ENCODE data around the gene PEX5L. TPM values are rescaled to one million over a fixed set of nuclear protein-coding genes. Genes with fewer than 3 reads are reported as not detected.

The PEX5L gene
- total and polyA plus RNA-seq, 3 donors from 2014 or later, result 6.3 to 7.3 (median 6.6) TPM

DNA sequence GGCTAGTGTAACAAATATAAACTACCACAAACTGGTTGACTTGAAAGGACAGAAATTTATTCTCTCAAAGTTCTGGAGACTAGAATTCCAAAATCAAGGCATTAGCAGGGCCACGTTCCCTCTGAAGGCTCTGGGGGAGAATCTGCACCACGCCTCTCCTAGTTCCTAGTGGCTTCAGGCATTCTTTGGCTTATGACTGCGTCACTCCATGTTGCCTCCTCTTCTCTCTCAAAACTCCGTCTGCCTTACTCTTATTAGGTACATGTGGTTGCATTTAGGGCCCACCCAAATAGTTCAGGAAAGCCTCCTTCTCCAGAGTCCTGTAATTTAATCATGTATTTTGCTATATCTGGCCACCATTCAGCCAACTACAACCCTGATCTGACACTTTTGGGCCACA lies 174.8 kb downstream of the PEX5L start:
- 85 to 87% methylated on average over 4 of the region's 4 CpGs for WGBS, 2 donors
- Histone ChIP-seq H3K4me1 (no peaks in the 10 kb centered on the region), H3K4me3 (no peak overlapping the region), H3K27ac (no peak overlapping the region), H3K27me3 (no peaks in the 10 kb centered on the region), H3K9me3 (no peaks in the 10 kb centered on the region), H3K36me3 (ENCODE audit: low read depth, missing control alignments) (no peaks in the 10 kb centered on the region)
- intact Hi-C loops (cut with DNase I; ENCODE audit: low total_unique reads), result no loop called here
- DNase-seq, result no peak
- TF ChIP-seq, protein P1, sequence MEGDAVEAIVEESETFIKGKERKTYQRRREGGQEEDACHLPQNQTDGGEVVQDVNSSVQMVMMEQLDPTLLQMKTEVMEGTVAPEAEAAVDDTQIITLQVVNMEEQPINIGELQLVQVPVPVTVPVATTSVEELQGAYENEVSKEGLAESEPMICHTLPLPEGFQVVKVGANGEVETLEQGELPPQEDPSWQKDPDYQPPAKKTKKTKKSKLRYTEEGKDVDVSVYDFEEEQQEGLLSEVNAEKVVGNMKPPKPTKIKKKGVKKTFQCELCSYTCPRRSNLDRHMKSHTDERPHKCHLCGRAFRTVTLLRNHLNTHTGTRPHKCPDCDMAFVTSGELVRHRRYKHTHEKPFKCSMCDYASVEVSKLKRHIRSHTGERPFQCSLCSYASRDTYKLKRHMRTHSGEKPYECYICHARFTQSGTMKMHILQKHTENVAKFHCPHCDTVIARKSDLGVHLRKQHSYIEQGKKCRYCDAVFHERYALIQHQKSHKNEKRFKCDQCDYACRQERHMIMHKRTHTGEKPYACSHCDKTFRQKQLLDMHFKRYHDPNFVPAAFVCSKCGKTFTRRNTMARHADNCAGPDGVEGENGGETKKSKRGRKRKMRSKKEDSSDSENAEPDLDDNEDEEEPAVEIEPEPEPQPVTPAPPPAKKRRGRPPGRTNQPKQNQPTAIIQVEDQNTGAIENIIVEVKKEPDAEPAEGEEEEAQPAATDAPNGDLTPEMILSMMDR (IDR thresholded peaks at IDR 0.05), result no peak
- TF ChIP-seq POLR2A (IDR thresholded peaks at IDR 0.05), result no peak

DNA sequence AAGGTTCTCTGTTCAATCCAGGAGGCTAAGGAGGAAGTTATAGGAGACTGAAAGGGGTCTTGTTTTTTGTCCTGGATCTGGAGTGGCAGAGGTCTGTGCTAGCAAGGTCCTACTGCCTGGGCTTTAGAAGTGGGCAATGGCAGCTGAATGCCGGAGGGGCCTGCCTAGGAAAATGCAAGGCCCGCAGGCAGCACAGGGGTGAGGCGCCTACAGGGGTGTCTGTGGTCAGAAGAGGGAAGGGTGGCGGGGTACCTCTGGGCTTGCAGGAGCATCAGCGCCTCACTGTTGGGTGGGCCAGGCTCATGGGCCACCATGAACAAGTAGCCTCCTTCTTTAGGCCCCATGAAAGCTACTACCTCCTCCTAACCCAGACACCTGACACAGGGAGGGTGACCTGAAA lies 175.4 kb downstream of the PEX5L start:
- no peak for TF ChIP-seq POLR2A (IDR thresholded peaks at IDR 0.05)
- TF ChIP-seq, protein P1 (IDR thresholded peaks at IDR 0.05), result no peak
- no peaks in the 10 kb centered on the region for H3K36me3 ChIP-seq (ENCODE audit: low read depth, missing control alignments)
- intact Hi-C loops (cut with DNase I; ENCODE audit: low total_unique reads), result no loop called here
- 95 to 100% methylated on average over 3 to 5 of the region's 5 CpGs for WGBS, 2 donors
- no peaks in the 10 kb centered on the region for H3K9me3 ChIP-seq
- H3K27ac ChIP-seq, result no peak overlapping the region
- no peak overlapping the region for H3K4me3 ChIP-seq
- no peaks in the 10 kb centered on the region for H3K27me3 ChIP-seq
- DNase-seq, result no peak
- H3K4me1 ChIP-seq, result no peaks in the 10 kb centered on the region

DNA sequence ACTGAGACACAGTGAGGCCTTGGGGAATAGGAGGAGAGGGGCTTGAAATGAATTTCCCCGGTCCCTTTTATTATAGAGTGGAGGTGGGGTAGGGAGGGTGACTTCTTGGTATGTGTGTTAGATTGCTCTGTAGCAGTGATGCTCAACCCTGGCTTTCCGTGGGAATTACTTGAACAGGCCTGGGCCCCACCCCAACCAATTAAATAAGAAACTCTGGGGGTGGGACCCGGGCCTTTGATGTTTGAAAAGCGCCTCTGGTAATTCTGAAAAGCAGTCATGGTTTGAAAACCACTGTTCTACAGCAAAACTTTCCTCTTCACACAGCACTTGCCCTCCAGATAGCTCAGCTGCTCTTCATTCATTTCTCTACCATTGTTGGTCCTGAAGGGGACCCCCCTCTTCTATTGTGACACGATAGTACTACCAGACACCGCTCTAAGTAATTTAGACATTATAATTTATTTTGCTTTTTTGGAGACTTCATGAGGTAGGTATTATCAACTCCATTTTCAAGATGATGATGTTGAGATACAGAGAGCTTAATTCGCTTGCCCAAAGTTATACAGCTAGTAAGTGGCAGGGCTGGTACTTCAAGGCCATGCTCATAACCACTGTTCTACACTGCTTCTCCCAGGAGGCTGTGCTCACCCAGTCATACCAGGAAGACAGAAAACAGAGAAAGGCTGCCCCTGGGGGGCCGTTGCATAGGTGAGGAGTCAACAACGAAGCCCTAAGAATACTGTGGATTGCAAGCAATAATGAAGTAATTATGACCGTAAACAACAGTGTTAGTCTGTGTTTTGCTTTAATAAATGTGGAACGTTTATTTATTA lies 176.2 kb downstream of the PEX5L start:
- WGBS, 2 donors, result 86 to 88% methylated on average over 11 of the region's 11 CpGs
- Histone ChIP-seq H3K4me1 (no peaks in the 10 kb centered on the region), H3K36me3 (ENCODE audit: low read depth, missing control alignments) (no peaks in the 10 kb centered on the region), H3K9me3 (no peaks in the 10 kb centered on the region), H3K27me3 (no peaks in the 10 kb centered on the region), H3K4me3 (no peak overlapping the region), H3K27ac (no peak overlapping the region)
- TF ChIP-seq, protein P1 (IDR thresholded peaks at IDR 0.05), result no peak
- TF ChIP-seq POLR2A (IDR thresholded peaks at IDR 0.05), result no peak
- intact Hi-C loops (cut with DNase I; ENCODE audit: low total_unique reads), result no loop called here
- no peak for DNase-seq

DNA sequence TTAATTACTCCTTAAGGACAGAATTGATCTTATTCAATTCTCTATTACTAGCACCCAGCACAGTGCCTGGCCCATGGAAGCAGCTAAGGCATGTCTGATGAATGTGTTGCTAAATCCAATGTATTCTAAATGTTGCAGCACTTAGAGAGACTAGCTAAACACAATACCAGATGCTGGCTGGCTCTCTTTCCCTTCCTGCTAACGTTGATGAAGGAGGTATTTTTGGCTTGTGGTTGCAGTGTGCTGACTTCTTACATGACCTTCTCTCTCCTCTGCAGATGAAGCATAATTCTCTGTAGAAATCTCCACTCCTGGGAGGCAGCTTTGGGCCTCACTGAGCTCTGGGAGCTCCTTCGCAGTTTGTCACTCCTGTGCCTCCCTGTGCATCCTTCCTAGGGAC lies 183.6 kb downstream of the PEX5L start:
- H3K4me1 ChIP-seq, result no peaks in the 10 kb centered on the region
- 42 to 46% methylated on average over 2 of the region's 2 CpGs for WGBS, 2 donors
- no peak for DNase-seq

More for the DNA sequence above, 183.6 kb downstream of the PEX5L start:
- TF ChIP-seq, protein P1 (IDR thresholded peaks at IDR 0.05), result no peak
- no peak for TF ChIP-seq POLR2A (IDR thresholded peaks at IDR 0.05)
- Histone ChIP-seq H3K27ac (no peak overlapping the region), H3K9me3 (no peaks in the 10 kb centered on the region), H3K27me3 (no peaks in the 10 kb centered on the region), H3K36me3 (ENCODE audit: low read depth, missing control alignments) (no peaks in the 10 kb centered on the region), H3K4me3 (no peak overlapping the region)
- intact Hi-C loops (cut with DNase I; ENCODE audit: low total_unique reads), result no loop called here
